NCI-H82 treated with DMSO at 0.1 percent for 48 hours (cell line): ENCODE results near the gene ARHGEF1.
"Not testable (repeated sequence)": the region's sequence is repeated elsewhere in the genome, so short reads cannot be mapped to it uniquely, and the experiment has no call there.

Source experiments
- DNase-seq: peaks from one replicate; lab custom pipeline; 2025; ENCODE audit not compliant: unreplicated experiment; lab: John Stamatoyannopoulos, UW

ARHGEF1 gene

DNA sequence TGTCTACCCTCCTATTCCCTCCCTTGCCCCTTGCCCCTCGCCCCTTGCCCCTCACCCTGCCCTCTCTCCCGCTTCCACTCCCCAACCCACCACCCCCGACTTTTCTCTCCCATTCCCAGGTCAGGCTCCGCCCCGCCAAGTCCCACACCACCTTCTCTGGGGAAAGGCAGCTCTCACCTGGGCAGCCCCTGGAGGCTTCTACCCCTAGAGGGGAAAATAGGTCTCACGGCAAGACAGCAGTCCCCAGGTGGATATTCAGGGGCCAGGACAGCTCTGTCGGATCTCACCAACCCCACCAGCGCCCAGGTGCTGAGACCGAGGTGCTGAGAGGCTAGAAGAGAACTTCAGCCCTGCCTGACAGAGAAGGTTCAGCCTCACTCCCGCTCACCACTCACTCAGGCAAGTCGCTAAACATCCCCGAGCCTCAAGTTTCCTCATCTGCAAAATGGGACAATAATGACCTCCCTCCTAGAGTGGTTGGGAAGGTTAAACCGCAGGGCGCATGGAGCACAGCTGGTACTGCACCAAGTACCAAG is 46.6 kb downstream of the ARHGEF1 start:
- no peak for DNase-seq

GRCh38 chr19:41930322-41930722 is 47.3 kb downstream of the ARHGEF1 start:
- no peak for DNase-seq

GRCh38 chr19:41930926-41931592 is 48.1 kb downstream of the ARHGEF1 start:
- peak; percentile 62 for DNase-seq

- no peak for DNase-seq
These were observed 49.3 kb downstream of the ARHGEF1 start for GRCh38 chr19:41932259-41932719.

GRCh38 chr19:41932720-41933332 is 49.8 kb downstream of the ARHGEF1 start:
- peak; percentile 27 for DNase-seq

GRCh38 chr19:41933693-41934426 is 50.9 kb downstream of the ARHGEF1 start:
- DNase-seq = peak; percentile 19

- DNase-seq = peak; percentile 66
These were observed 51.9 kb downstream of the ARHGEF1 start for GRCh38 chr19:41934849-41935374.

DNA sequence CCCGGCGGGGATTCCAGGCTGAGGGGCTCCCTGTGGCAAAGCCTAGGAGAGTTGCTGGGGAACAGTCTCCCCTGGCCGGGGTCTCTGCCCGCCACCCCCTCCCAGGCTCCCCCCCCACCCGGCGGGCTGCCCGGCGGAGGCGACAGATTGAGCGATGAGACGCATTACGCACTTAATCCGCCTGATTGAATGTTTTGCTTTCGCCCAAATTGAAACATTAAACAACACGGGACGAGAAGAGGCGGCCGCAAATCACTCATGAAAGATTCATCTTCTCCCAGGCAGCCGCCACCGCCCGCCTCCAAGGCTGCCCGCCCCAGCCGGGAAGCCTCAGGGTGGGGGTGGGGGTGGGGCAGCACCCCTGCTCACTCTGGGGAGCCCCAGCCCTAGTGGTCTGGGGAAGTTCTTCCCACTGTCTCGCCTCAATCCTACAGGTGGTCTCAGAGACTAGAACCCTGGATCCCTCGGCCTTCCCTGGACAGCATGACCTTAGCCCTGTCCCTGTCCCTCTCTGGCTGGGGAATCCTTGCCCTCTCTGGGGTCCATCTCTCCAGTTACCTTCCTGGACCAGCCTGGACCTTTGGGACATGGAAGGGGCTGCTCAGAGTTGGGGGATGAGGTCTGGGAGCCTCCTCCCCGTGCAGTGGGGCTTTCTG is 52.9 kb downstream of the ARHGEF1 start:
- DNase-seq = peak; percentile 48

DNA sequence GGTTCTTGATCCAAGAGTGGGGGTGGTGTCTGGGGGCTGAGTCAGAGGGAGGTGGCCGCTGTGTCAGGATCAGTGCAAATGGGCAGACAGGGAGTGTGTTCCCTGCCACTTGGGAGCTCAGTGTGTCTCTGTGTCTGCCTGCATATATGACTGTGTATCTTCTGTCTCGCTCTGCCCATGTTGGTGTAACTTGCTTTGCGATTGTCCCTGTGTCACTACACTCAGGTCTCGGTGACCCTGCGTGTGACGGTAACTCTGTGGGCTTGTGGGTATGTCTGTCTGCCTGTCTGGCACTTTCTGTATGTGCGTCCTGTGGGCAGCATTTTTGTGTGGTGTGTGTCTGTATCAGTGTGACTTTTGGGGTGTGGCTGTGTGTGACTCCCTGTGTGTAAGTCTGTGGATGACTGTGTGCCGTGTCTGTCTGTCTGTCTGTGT is 53.4 kb downstream of the ARHGEF1 start:
- no peak for DNase-seq

DNA sequence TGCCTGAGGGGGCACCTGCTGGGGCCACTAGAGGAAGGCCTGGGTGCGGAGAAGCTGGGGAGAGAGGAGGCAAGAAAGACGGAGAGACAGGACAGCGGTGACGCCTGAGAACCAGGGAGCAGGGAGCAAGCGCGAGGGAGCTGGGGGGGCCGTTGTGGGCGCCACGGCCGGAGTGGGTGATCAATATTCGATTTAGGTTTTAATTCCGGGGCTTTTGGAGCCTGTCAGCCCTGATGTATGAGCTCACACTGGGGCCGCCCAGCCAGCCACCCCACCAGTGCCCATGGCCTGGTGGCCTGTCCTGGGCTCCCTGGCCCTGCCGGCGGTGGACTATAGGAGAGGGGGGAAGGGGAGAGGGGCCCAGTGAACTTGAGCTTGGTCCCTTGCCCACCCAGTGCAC is 54.0 kb downstream of the ARHGEF1 start:
- DNase-seq = no peak

- no peak for DNase-seq
These were observed 54.8 kb downstream of the ARHGEF1 start for GRCh38 chr19:41937525-41938468.

GRCh38 chr19:41939209-41939608 is 56.2 kb downstream of the ARHGEF1 start:
- DNase-seq = not testable (repeated sequence)

DNA sequence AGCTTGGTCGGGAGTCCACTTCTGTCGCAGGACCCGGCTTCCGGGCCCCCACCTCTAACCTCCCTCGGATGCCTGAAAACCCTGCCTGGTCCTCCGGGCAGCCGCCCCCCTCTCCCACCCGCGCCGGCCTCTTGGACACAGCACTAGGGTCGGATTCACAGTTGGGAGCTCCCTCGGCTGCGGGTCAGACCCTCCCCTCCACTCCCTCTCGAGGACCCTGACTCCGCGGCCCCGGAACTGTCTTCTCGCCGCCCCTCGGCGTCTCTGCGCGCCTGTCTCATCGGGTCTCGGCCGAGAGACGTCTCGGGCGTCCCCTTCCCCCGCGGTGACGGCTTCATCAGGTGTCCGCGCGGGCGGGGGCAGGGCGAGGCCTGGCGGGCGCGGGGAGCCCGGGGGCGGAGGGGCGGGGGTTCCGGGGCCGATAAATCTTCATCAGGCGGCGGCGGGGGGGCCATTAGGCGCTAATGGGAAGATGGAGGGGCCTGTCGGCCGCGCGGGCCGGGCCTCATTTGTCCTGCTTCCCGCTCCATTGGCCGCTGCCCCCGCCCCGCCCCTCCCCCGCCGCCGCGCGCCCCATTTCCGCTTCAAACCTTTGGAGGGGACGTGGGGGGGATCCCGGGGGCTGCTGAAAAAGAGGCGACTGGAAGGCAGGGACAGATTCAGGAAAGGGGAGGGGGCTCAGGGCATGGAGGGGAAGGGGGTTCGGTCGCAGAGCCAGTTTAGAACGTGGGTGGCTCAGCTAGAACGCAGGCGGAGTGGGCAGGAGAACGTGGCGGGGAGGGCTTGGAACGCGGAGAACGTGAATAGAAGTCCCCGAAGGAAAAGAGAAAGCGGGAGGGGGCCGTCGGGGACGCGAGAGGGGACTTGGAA is 57.1 kb downstream of the ARHGEF1 start:
- peak; percentile 34 for DNase-seq

- DNase-seq = no peak
These were observed 57.9 kb downstream of the ARHGEF1 start for GRCh38 chr19:41940731-41941409.

- no peak for DNase-seq
These were observed 58.6 kb downstream of the ARHGEF1 start for GRCh38 chr19:41941410-41942202.

DNA sequence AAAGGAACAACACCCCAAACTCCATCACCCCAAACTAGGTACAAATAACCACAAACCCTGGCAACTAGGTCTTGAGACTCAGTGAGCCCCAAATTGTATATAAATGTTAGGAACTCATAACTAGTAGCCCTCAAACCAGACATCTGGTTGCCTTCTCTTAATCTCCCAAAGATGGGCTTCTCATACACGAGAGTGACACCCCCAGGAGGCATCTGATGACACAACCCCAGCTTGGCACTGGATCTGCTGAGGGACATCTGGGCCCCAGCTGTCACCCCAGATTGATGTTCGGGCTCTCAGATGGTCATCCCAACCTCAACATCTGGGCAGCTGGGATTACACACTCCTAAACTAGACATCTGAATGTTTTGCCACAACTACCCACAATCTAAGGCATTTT is 61.4 kb downstream of the ARHGEF1 start:
- DNase-seq = no peak

- DNase-seq = no peak
These were observed 62.3 kb downstream of the ARHGEF1 start for GRCh38 chr19:41945135-41945766.
